ENCODE data around the gene COL6A5. TPM values are rescaled to one million over a fixed set of nuclear protein-coding genes. Genes with fewer than 3 reads are reported as not detected.

COL6A5 gene, protein sequence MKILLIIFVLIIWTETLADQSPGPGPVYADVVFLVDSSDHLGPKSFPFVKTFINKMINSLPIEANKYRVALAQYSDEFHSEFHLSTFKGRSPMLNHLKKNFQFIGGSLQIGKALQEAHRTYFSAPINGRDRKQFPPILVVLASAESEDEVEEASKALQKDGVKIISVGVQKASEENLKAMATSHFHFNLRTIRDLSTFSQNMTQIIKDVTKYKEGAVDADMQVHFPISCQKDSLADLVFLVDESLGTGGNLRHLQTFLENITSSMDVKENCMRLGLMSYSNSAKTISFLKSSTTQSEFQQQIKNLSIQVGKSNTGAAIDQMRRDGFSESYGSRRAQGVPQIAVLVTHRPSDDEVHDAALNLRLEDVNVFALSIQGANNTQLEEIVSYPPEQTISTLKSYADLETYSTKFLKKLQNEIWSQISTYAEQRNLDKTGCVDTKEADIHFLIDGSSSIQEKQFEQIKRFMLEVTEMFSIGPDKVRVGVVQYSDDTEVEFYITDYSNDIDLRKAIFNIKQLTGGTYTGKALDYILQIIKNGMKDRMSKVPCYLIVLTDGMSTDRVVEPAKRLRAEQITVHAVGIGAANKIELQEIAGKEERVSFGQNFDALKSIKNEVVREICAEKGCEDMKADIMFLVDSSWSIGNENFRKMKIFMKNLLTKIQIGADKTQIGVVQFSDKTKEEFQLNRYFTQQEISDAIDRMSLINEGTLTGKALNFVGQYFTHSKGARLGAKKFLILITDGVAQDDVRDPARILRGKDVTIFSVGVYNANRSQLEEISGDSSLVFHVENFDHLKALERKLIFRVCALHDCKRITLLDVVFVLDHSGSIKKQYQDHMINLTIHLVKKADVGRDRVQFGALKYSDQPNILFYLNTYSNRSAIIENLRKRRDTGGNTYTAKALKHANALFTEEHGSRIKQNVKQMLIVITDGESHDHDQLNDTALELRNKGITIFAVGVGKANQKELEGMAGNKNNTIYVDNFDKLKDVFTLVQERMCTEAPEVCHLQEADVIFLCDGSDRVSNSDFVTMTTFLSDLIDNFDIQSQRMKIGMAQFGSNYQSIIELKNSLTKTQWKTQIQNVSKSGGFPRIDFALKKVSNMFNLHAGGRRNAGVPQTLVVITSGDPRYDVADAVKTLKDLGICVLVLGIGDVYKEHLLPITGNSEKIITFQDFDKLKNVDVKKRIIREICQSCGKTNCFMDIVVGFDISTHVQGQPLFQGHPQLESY (N-terminal part only)
- under 1 TPM in 3 of 4 donors, not detected in 1; 0.04 to 0.84 (median 0.05) TPM for total RNA-seq

GRCh38 chr3:130345487-130346079, at the start of gene COL6A5:
Gene COL6A5 (plus strand): TSS chr3:130345672. CDS start chr3:130373639, 27,967 bp downstream.
- intact Hi-C loops (cut with DNase I; ENCODE audit: low total_unique reads) = no loop called here
- WGBS, 2 donors = 1 to 4% methylated on average over 19 to 37 of the region's 41 CpGs

GRCh38 chr3:130299531-130299930, 45.9 kb upstream of the COL6A5 start:
- WGBS, 2 donors = 15 to 27% methylated on average over 2 of the region's 2 CpGs
- no peak for TF ChIP-seq CTCF (IDR thresholded peaks at IDR 0.05)
- TF ChIP-seq POLR2A (IDR thresholded peaks at IDR 0.05) = no peak

More at GRCh38 chr3:130345487-130346079, at the start of gene COL6A5:
- no peak for DNase-seq (ENCODE audit: low spot score in 2 of 2)
- TF ChIP-seq POLR2A (IDR thresholded peaks at IDR 0.05) (no peak), CTCF (IDR thresholded peaks at IDR 0.05) (no peak)
- H3K4me3 ChIP-seq (ENCODE audit: low read depth, poor library complexity, severe bottlenecking) = no peak within 1 kb of the TSS

GRCh38 chr3:130300888-130301287, 44.6 kb upstream of the COL6A5 start:
- TF ChIP-seq CTCF (IDR thresholded peaks at IDR 0.05) = no peak
- no peak for TF ChIP-seq POLR2A (IDR thresholded peaks at IDR 0.05)
- no peak overlapping the region for H3K4me3 ChIP-seq (ENCODE audit: low read depth, poor library complexity, severe bottlenecking)
- 91 to 96% methylated on average over 11 of the region's 11 CpGs for WGBS, 2 donors
- intact Hi-C loops (cut with DNase I; ENCODE audit: low total_unique reads) = no loop called here
- DNase-seq (ENCODE audit: low spot score in 2 of 2) = no peak

More at GRCh38 chr3:130299531-130299930, 45.9 kb upstream of the COL6A5 start:
- DNase-seq (ENCODE audit: low spot score in 2 of 2) = no peak
- H3K4me3 ChIP-seq (ENCODE audit: low read depth, poor library complexity, severe bottlenecking) = no peak overlapping the region
- intact Hi-C loops (cut with DNase I; ENCODE audit: low total_unique reads) = no loop called here

GRCh38 chr3:130310109-130310508, 35.4 kb upstream of the COL6A5 start:
- TF ChIP-seq POLR2A (IDR thresholded peaks at IDR 0.05) (no peak), CTCF (IDR thresholded peaks at IDR 0.05) (no peak)
- no peak overlapping the region for H3K4me3 ChIP-seq (ENCODE audit: low read depth, poor library complexity, severe bottlenecking)
- intact Hi-C loops (cut with DNase I; ENCODE audit: low total_unique reads) = no loop called here
- WGBS, 2 donors = 56 to 70% methylated on average over 4 of the region's 4 CpGs
- DNase-seq (ENCODE audit: low spot score in 2 of 2) = no peak

DNA sequence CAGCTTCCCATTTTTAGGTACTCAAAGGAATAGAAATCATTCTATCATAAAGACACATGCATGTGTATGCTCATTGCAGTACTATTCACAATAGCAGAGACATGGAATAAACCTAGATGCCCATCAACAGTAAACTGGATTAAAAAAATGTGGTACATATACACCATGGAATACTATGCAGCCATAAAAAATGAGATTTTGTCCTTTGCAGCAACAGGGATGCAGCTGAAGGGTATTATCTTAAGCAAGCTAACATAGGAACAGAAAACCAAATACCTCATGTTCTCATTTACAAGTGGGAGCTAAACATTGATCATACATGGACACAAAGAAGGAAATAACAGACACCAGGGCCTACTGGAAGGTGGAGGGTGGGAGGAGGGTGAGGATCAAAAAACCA, 33.1 kb upstream of the COL6A5 start:
- no peak overlapping the region for H3K4me3 ChIP-seq (ENCODE audit: low read depth, poor library complexity, severe bottlenecking)
- no peak for DNase-seq (ENCODE audit: low spot score in 2 of 2)
- intact Hi-C loops (cut with DNase I; ENCODE audit: low total_unique reads) = no loop called here
- TF ChIP-seq POLR2A (IDR thresholded peaks at IDR 0.05) (no peak), CTCF (IDR thresholded peaks at IDR 0.05) (no peak)

Measured in lower leg skin (tissue), 4 donors.